H1 (cell line): ENCODE results near the gene SH2B2. TPM values are rescaled to one million over a fixed set of nuclear protein-coding genes. Genes with fewer than 3 reads are reported as not detected.

Experiments
- CTCF ChIA-PET: fragments of 300-600 bp; sonication (Branson Sonifier 250); formaldehyde crosslinking; loops from one replicate; lab custom pipeline; 2021; ENCODE audit not compliant: partially characterized antibody; lab: Charles Lee
- POLR2A ChIA-PET: fragments of 300-600 bp; sonication (Branson Sonifier 250); formaldehyde crosslinking; loops from one replicate; lab custom pipeline; 2021; ENCODE audit warnings: inconsistent platforms; ENCODE audit not compliant: partially characterized antibody; lab: Charles Lee
- DNase-seq, 2 experiments: peaks; one replicate each; pipeline versions ENCODE4 v3.0.0 to v3.0.0-alpha.2; 2010 to 2022; ENCODE audit warnings: low spot score in 2 of 2, low read depth in 1 of 2, mixed read lengths in 1 of 2
- FAIRE-seq: peaks from 2 replicates; lab custom pipeline; 2011; peaks lifted over from hg19 to GRCh38; lab: Jason Lieb, UNC
- H2AFZ ChIP-seq: 2 replicates; pipeline ENCODE4 v1.8.1; 2012; ENCODE audit warnings: low read length, inconsistent platforms
- H2AK5ac ChIP-seq: 2 replicates; pipeline ENCODE4 v1.6.1; 2013; ENCODE audit warnings: low read depth, low read length
- H2BK120ac ChIP-seq: replicated peaks from 2 replicates; pipeline ENCODE3; 2013; ENCODE audit warnings: low read depth, low read length, inconsistent platforms
- H2BK12ac ChIP-seq: 2 replicates; pipeline ENCODE4 v1.6.1; 2013; ENCODE audit warnings: low read depth, low read length
- H2BK15ac ChIP-seq: 2 replicates; pipeline ENCODE4 v1.6.1; 2013; ENCODE audit warnings: low read length
- H2BK20ac ChIP-seq: 2 replicates; pipeline ENCODE4 v1.6.1; 2013; ENCODE audit warnings: low read length
- H2BK5ac ChIP-seq: 2 replicates; pipeline ENCODE4 v1.6.1; 2013; ENCODE audit warnings: low read depth, low read length
- H3K14ac ChIP-seq: 2 replicates; pipeline ENCODE4 v1.6.1; 2013; ENCODE audit warnings: inconsistent platforms; ENCODE audit not compliant: insufficient read length
- H3K18ac ChIP-seq: 2 replicates; pipeline ENCODE4 v1.6.1; 2013; ENCODE audit warnings: low read length; ENCODE audit errors: extremely low read depth
- H3K23ac ChIP-seq: 2 replicates; pipeline ENCODE4 v1.6.1; 2013; ENCODE audit warnings: inconsistent platforms; ENCODE audit not compliant: insufficient read length
- H3K23me2 ChIP-seq: 2 replicates; pipeline ENCODE4 v1.6.1; 2013; ENCODE audit warnings: low read depth, low read length
- H3K27ac ChIP-seq: 2 replicates; pipeline ENCODE4 v1.6.1; 2011; ENCODE audit warnings: low read depth, low read length, inconsistent platforms
- H3K27me3 ChIP-seq, 4 experiments: replicated peaks in 1 of 4; 1 replicate in 1 of 4; 2 replicates in 3 of 4; pipeline versions ENCODE4 v1.6.1 to v1.8.1; 2011 to 2013; ENCODE audit warnings: low read length in 3 of 4, mild to moderate bottlenecking in 3 of 4, inconsistent platforms in 2 of 4, mixed read lengths in 2 of 4, moderate library complexity in 1 of 4; ENCODE audit not compliant: control insufficient read depth in 3 of 4, insufficient read depth in 3 of 4; ENCODE audit errors: extremely low read depth in 1 of 4
- H3K36me3 ChIP-seq, 4 experiments: 2 replicates each; pipeline versions ENCODE4 v1.6.1 to v1.8.1; 2011 to 2013; ENCODE audit warnings: mild to moderate bottlenecking in 4 of 4, low read length in 3 of 4, moderate library complexity in 2 of 4, control low read depth in 1 of 4, inconsistent platforms in 1 of 4; ENCODE audit not compliant: insufficient read depth in 4 of 4, control insufficient read depth in 2 of 4
- H3K4ac ChIP-seq: replicated peaks from 2 replicates; pipeline ENCODE3; 2013; ENCODE audit warnings: low read length, low read depth, mixed read lengths, inconsistent platforms; ENCODE audit not compliant: insufficient read length
- H3K4me1 ChIP-seq, 4 experiments: replicated peaks in 1 of 4; 1 replicate in 1 of 4; 2 replicates in 3 of 4; pipeline versions ENCODE4 v1.6.1 to v1.8.1; 2011 to 2013; ENCODE audit warnings: low read length in 3 of 4, inconsistent platforms in 2 of 4, mixed read lengths in 1 of 4; ENCODE audit not compliant: insufficient read depth in 4 of 4, control insufficient read depth in 3 of 4
- H3K4me2 ChIP-seq, 2 experiments: 2 replicates each; pipeline versions ENCODE4 v1.6.1 to v1.8.1; 2011 to 2013; ENCODE audit warnings: low read depth in 2 of 2, low read length in 2 of 2, control low read depth in 1 of 2, inconsistent platforms in 1 of 2, mild to moderate bottlenecking in 1 of 2; ENCODE audit not compliant: insufficient read depth in 1 of 2
- H3K4me3 ChIP-seq, 4 experiments: fragments of 200-600, 300-600 bp in 1 of 4; sonication (generic), shearing (Covaris generic), sonication (Bioruptor Twin) in 1 of 4; 2 replicates each; pipeline versions ENCODE4 v1.5.1 to v1.8.1; 2011 to 2016; ENCODE audit warnings: low read length in 4 of 4, low read depth in 3 of 4, control low read depth in 2 of 4, inconsistent platforms in 2 of 4, mild to moderate bottlenecking in 2 of 4, mixed read lengths in 1 of 4, moderate library complexity in 1 of 4; ENCODE audit not compliant: insufficient read depth in 2 of 4; ENCODE audit errors: extremely low read depth in 1 of 4
- H3K56ac ChIP-seq: replicated peaks from 2 replicates; pipeline ENCODE3; 2013; ENCODE audit warnings: low read depth, mild to moderate bottlenecking, mixed read lengths, low read length, inconsistent platforms; ENCODE audit not compliant: insufficient read length
- H3K79me1 ChIP-seq: 2 replicates; pipeline ENCODE4 v1.6.1; 2013; ENCODE audit warnings: low read depth, low read length, control low read depth
- H3K79me2 ChIP-seq, 2 experiments: 2 replicates each; pipeline versions ENCODE4 v1.6.1 to v1.8.1; 2012 to 2013; ENCODE audit warnings: low read length in 2 of 2, mild to moderate bottlenecking in 2 of 2, inconsistent platforms in 1 of 2; ENCODE audit not compliant: insufficient read depth in 2 of 2, control insufficient read depth in 1 of 2
- H3K9ac ChIP-seq, 4 experiments: replicated peaks in 1 of 4; 1 replicate in 1 of 4; 2 replicates in 3 of 4; pipeline versions ENCODE4 v1.6.1 to v1.8.1; 2011 to 2013; ENCODE audit warnings: low read depth in 3 of 4, low read length in 3 of 4, control low read depth in 2 of 4, mild to moderate bottlenecking in 2 of 4, moderate library complexity in 2 of 4, inconsistent platforms in 1 of 4; ENCODE audit errors: extremely low read depth in 1 of 4
- H3K9me3 ChIP-seq, 2 experiments: 2 replicates each; pipeline versions ENCODE4 v1.6.1 to v1.8.1; 2012 to 2013; ENCODE audit warnings: mild to moderate bottlenecking in 2 of 2, moderate library complexity in 2 of 2, control low read depth in 1 of 2, inconsistent platforms in 1 of 2, low read depth in 1 of 2, low read length in 1 of 2, mixed read lengths in 1 of 2; ENCODE audit not compliant: insufficient read depth in 2 of 2
- H4K20me1 ChIP-seq, 2 experiments: replicated peaks in 1 of 2; 2 replicates each; pipeline versions ENCODE3 to v1.8.1; 2011 to 2013; ENCODE audit warnings: inconsistent platforms in 2 of 2, low read length in 2 of 2, mild to moderate bottlenecking in 1 of 2; ENCODE audit not compliant: insufficient read depth in 2 of 2, control insufficient read depth in 1 of 2
- H4K5ac ChIP-seq: 2 replicates; pipeline ENCODE4 v1.6.1; 2013; ENCODE audit warnings: low read length, low read depth, mixed read lengths, inconsistent platforms; ENCODE audit not compliant: insufficient read length
- H4K8ac ChIP-seq: 2 replicates; pipeline ENCODE4 v1.8.0; 2013; ENCODE audit warnings: mild to moderate bottlenecking, moderate library complexity, low read length, inconsistent platforms; ENCODE audit not compliant: insufficient read depth; ENCODE audit errors: extremely low read depth
- H4K91ac ChIP-seq: replicated peaks from 2 replicates; pipeline ENCODE3; 2013; ENCODE audit warnings: low read length, mixed read lengths, inconsistent platforms; ENCODE audit not compliant: insufficient read length
- CBX8 ChIP-seq: fragments of 300-800, 300-1000 bp; sonication (generic); IDR thresholded peaks from 2 replicates; pipeline ENCODE4 v1.7.1; 2016; ENCODE audit warnings: low read depth, low read length, borderline replicate concordance
- HDAC2 ChIP-seq, 2 experiments: fragments of 300-600 bp in 1 of 2; sonication (generic) in 1 of 2; IDR thresholded peaks; 2 replicates each; pipeline ENCODE4 v1.6.1; 2011 to 2012; ENCODE audit warnings: low read depth in 2 of 2, low read length in 2 of 2, mild to moderate bottlenecking in 2 of 2, moderate library complexity in 2 of 2, borderline replicate concordance in 1 of 2, inconsistent platforms in 1 of 2
- JUND ChIP-seq: IDR thresholded peaks from 2 replicates; pipeline ENCODE4 v1.6.1; 2011; ENCODE audit warnings: mild to moderate bottlenecking, improper control_type of control experiment, low read length
- KDM1A ChIP-seq: fragments of 200-600, 300-600 bp; sonication (generic); IDR thresholded peaks from 2 replicates; pipeline ENCODE4 v1.7.1; 2016; ENCODE audit warnings: mild to moderate bottlenecking, low read length, borderline replicate concordance
- NANOG ChIP-seq: IDR thresholded peaks from 2 replicates; pipeline ENCODE4 v1.6.1; 2011; ENCODE audit warnings: low read length, low read depth, mild to moderate bottlenecking, inconsistent platforms; ENCODE audit not compliant: insufficient read depth, poor library complexity, severe bottlenecking
- SAP30 ChIP-seq: fragments of 300-600 bp; sonication (generic); IDR thresholded peaks from 2 replicates; pipeline ENCODE4 v1.7.1; 2012; ENCODE audit warnings: low read length, moderate library complexity, mild to moderate bottlenecking, inconsistent platforms; ENCODE audit not compliant: insufficient read depth, insufficient replicate concordance
- YY1 ChIP-seq: IDR thresholded peaks from 2 replicates; pipeline ENCODE4 v1.6.1; 2011; ENCODE audit warnings: low read depth, mild to moderate bottlenecking, low read length
- WGBS, 2 experiments: shearing (Covaris generic) in 1 of 2; methylation state at CpG; one replicate each; pipeline versions ENCODE4 v1.1.6 to v1.1.7; 2013 to 2015; ENCODE audit warnings: low lambda C conversion rate in 2 of 2, mixed read lengths in 2 of 2, inconsistent platforms in 1 of 2, low coverage in 1 of 2, missing lambda C conversion rate in 1 of 2; ENCODE audit not compliant: insufficient replicate concordance in 2 of 2, insufficient coverage in 1 of 2, insufficient read length in 1 of 2; ENCODE audit errors: extremely low coverage in 1 of 2, missing lambda C conversion rate in 1 of 2; 5-methylcytosine and 5-hydroxymethylcytosine counted together
- polyA plus RNA-seq, 7 experiments: library from polyadenylated mRNA; depleted of rRNA in 3 of 7; stranded (reverse) in 5 of 7; unstranded in 2 of 7; fragments of >200 nt in 5 of 7; fragments of 200-250 nt in 2 of 7; gene quantifications; 1 replicate in 5 of 7; 2 replicates in 1 of 7; 4 replicates in 1 of 7; pipeline versions ENCODE4 v1.2.1 to v1.2.3, GENCODE V29; 2011 to 2013; ENCODE audit warnings: missing spikeins in 2 of 7, mixed read lengths in 2 of 7
- total RNA-seq: library from RNA; stranded (reverse); fragmentation: NEBNext Ultra II Directional; extraction: Animal tissue kit (Norgen Biotek cat#: 25700); gene quantifications from 2 replicates; pipeline ENCODE4 v1.2.1, GENCODE V29; 2021

The SH2B2 gene
- total and polyA plus RNA-seq, 2 of the 8 experiments (the other 6 are each of a cell fraction or from before 2014, with no cell fraction given), result 11.5 to 18.7 TPM

DNA sequence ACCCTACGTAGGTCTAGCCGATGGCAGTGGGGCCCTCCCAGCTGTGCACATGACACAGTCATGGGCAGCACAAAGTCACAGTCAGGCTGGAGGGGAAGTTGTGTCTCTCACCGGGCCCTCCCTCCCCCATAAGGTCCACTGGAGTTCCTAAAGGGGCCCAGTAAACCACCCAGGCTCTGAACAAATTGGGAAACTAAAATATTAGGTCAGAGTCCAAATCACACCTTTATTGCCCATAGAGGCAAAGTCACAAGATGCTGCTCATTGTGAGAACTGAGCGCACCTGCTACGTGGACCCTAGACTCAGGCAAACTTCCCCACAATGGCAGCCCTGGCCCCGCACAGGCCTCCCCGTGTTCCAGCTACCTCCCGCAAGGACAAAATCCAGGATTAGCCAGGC is 45.2 kb upstream of the SH2B2 start:
- WGBS, 2 experiments, result 95% methylated on average over 8 of the region's 8 CpGs; no CpG with 5 or more reads in 1 of the 2 experiments
- no peaks in the 10 kb centered on the region for H3K27me3 ChIP-seq
- H2BK20ac ChIP-seq, result no peak overlapping the region
- H3K23ac ChIP-seq, result no peak overlapping the region
- no peak overlapping the region for H2AFZ ChIP-seq
- H4K5ac ChIP-seq, result no peak overlapping the region
- H3K79me2 ChIP-seq, result no peaks in the 10 kb centered on the region
- H3K14ac ChIP-seq, result no peak overlapping the region
- no peaks in the 10 kb centered on the region for H3K79me1 ChIP-seq
- H3K23me2 ChIP-seq, result no peaks in the 10 kb centered on the region
- peaks cover 0 to 10% (median 7%) of the 10 kb centered on the region in 4 experiments; a peak in 3 of 8 replicates for H3K36me3 ChIP-seq
- 0 out of 2 replicates have a peak overlapping the region, but pooled peaks have one; percentile 35 for H4K8ac ChIP-seq
- no peak for DNase-seq
- no peak for FAIRE-seq
- TF ChIP-seq HDAC2 (IDR thresholded peaks at IDR 0.05; ENCODE audit: borderline replicate concordance in 1 of 2, low read depth in 2 of 2, low read length in 2 of 2) (no peak), KDM1A (no peak), SAP30 (no peak), YY1 (no peak), NANOG (no peak), CBX8 (no peak), JUND (no peak)
- H3K4me3 ChIP-seq, result no peak overlapping the region
- H3K4ac ChIP-seq, result no peak overlapping the region
- no peak overlapping the region for H2BK12ac ChIP-seq
- H3K9me3 ChIP-seq, result no peaks in the 10 kb centered on the region
- no peak overlapping the region for H2BK5ac ChIP-seq
- H2BK120ac ChIP-seq, result no peak overlapping the region
- no peaks in the 10 kb centered on the region; a peak in 1 of 7 replicates for H3K4me1 ChIP-seq
- H3K18ac ChIP-seq, result no peak overlapping the region
- H3K4me2 ChIP-seq, result no peak overlapping the region
- no peak overlapping the region for H2AK5ac ChIP-seq
- no peak overlapping the region for H3K56ac ChIP-seq
- ChIA-PET POLR2A (no interaction called here), CTCF (interaction anchor here (1.7 to 2.9 kb wide), 2 partner anchors 31 to 639 kb away, joined by 5 to 11 read pairs; no protein-coding TSS in a partner anchor)
- no peaks in the 10 kb centered on the region for H4K20me1 ChIP-seq
- no peak overlapping the region for H4K91ac ChIP-seq
- H3K9ac ChIP-seq, result no peak overlapping the region
- H2BK15ac ChIP-seq, result no peak overlapping the region
- no peak overlapping the region for H3K27ac ChIP-seq
